Measurements from ENCODE around the gene ZNF43.
"Not testable (repeated sequence)": the region's sequence is repeated elsewhere in the genome, so short reads cannot be mapped to it uniquely, and the experiment has no call there.

The ZNF43 gene

GRCh38 chr19:21824679-21825078, 11.3 kb downstream of the ZNF43 start:
- DNase-seq (ENCODE audit: low read depth, low spot score) = no peak
- no peak overlapping the region for H3K4me3 ChIP-seq (ENCODE audit: low read length)

- DNase-seq (ENCODE audit: low read depth, low spot score) = no peak
- no peak overlapping the region for H3K4me3 ChIP-seq (ENCODE audit: low read length)
Observed at GRCh38 chr19:21823224-21823623, 12.8 kb downstream of the ZNF43 start.

- no peak overlapping the region for H3K4me3 ChIP-seq (ENCODE audit: low read length)
- no peak for DNase-seq (ENCODE audit: low read depth, low spot score)
Observed at GRCh38 chr19:21812448-21812847, 23.5 kb downstream of the ZNF43 start.

GRCh38 chr19:21808400-21809000, 27.5 kb downstream of the ZNF43 start:
- H3K4me3 ChIP-seq (ENCODE audit: low read length); DNase-seq (ENCODE audit: low read depth, low spot score): not testable (repeated sequence)

- no peak overlapping the region for H3K4me3 ChIP-seq (ENCODE audit: low read length)
- no peak for DNase-seq (ENCODE audit: low read depth, low spot score)
Observed at GRCh38 chr19:21789466-21790085, 46.4 kb downstream of the ZNF43 start.

- no peak overlapping the region for H3K4me3 ChIP-seq (ENCODE audit: low read length)
- no peak for DNase-seq (ENCODE audit: low read depth, low spot score)
Observed at GRCh38 chr19:21786936-21787335, 49.0 kb downstream of the ZNF43 start.

- not testable (repeated sequence) for H3K4me3 ChIP-seq (ENCODE audit: low read length); DNase-seq (ENCODE audit: low read depth, low spot score)
Observed at GRCh38 chr19:21775792-21776191, 60.2 kb downstream of the ZNF43 start.

GRCh38 chr19:21767065-21767800, 68.7 kb downstream of the ZNF43 start, which contains the start of gene ZNF100:
ZNF100 (minus strand) TSS chr19:21767579; CDS start chr19:21767429, 150 bp downstream.
- peak; percentile 97 for DNase-seq (ENCODE audit: low read depth, low spot score)
- peak within 1 kb of the TSS; percentile 77 for H3K4me3 ChIP-seq (ENCODE audit: low read length)

GRCh38 chr19:21766705-21767064, 69.3 kb downstream of the ZNF43 start:
- not testable (repeated sequence) for DNase-seq (ENCODE audit: low read depth, low spot score)

GRCh38 chr19:21765151-21765550, 70.8 kb downstream of the ZNF43 start:
- no peak overlapping the region for H3K4me3 ChIP-seq (ENCODE audit: low read length)
- DNase-seq (ENCODE audit: low read depth, low spot score) = no peak

More at GRCh38 chr19:21766705-21767064, 69.3 kb downstream of the ZNF43 start:
- peak overlapping the region; percentile 77 for H3K4me3 ChIP-seq (ENCODE audit: low read length)

- DNase-seq (ENCODE audit: low read depth, low spot score); H3K4me3 ChIP-seq (ENCODE audit: low read length): not testable (repeated sequence)
Observed at GRCh38 chr19:21761547-21761946, 74.4 kb downstream of the ZNF43 start.

- DNase-seq (ENCODE audit: low read depth, low spot score) = no peak
- no peak overlapping the region for H3K4me3 ChIP-seq (ENCODE audit: low read length)
Observed at GRCh38 chr19:21758296-21758695, 77.7 kb downstream of the ZNF43 start.

- H3K4me3 ChIP-seq (ENCODE audit: low read length); DNase-seq (ENCODE audit: low read depth, low spot score): not testable (repeated sequence)
Observed at GRCh38 chr19:21755555-21755954, 80.4 kb downstream of the ZNF43 start.

All from Jurkat, Clone E6-1 (cell line).